A673 (cell line): ENCODE results near the gene RYR1.

Experiments
- CTCF ChIP-seq: fragments of 300-800, 200-600 bp; sonication (generic); conservative IDR thresholded peaks from 2 replicates; pipeline ENCODE4 v1.5.1; 2017; ENCODE audit warnings: low read depth, mild to moderate bottlenecking, antibody characterized with exemption, low read length, moderate library complexity, mixed read lengths
- EZH2 ChIP-seq: fragments of 200-600 bp; sonication (generic); IDR thresholded peaks from 2 replicates; pipeline ENCODE4 v1.6.1; 2017; ENCODE audit warnings: borderline replicate concordance, low read depth, mild to moderate bottlenecking, mixed read lengths, antibody characterized with exemption, low read length; ENCODE audit not compliant: poor library complexity, severe bottlenecking

GRCh38 chr19:38519168-38519567 lies 85.7 kb downstream of the RYR1 start:
- no peak for TF ChIP-seq CTCF
- no peak for TF ChIP-seq EZH2
